Endodermal cell (in vitro differentiated cells): Measurements from ENCODE around the gene CTR9. TPM values are rescaled to one million over a fixed set of nuclear protein-coding genes. Genes with fewer than 3 reads are reported as not detected.

ENCODE experiments used
- DNase-seq: peaks from one replicate; pipeline ENCODE4 v3.0.0-alpha.2; 2017
- H3K27ac ChIP-seq: 2 replicates; pipeline ENCODE4 v1.5.1; 2013; ENCODE audit warnings: mild to moderate bottlenecking, low read depth, low read length, moderate library complexity
- H3K27me3 ChIP-seq: 2 replicates; pipeline ENCODE4 v1.6.1; 2013; ENCODE audit warnings: mild to moderate bottlenecking, low read length, moderate library complexity; ENCODE audit not compliant: insufficient read depth, control insufficient read depth, poor library complexity, severe bottlenecking
- H3K36me3 ChIP-seq: 2 replicates; pipeline ENCODE4 v1.7.0; 2013; ENCODE audit warnings: mild to moderate bottlenecking, low read length, moderate library complexity; ENCODE audit not compliant: control insufficient read depth, insufficient read depth
- H3K4me1 ChIP-seq: one replicate; pipeline ENCODE4 v1.7.0; 2013; ENCODE audit warnings: low read length; ENCODE audit not compliant: control insufficient read depth, insufficient read depth
- H3K4me3 ChIP-seq: 2 replicates; pipeline ENCODE4 v1.5.1; 2013; ENCODE audit warnings: mild to moderate bottlenecking, low read length, moderate library complexity
- H3K9ac ChIP-seq: 2 replicates; pipeline ENCODE4 v1.6.1; 2013; ENCODE audit warnings: mild to moderate bottlenecking, low read length, moderate library complexity; ENCODE audit not compliant: poor library complexity, severe bottlenecking; ENCODE audit errors: extremely low read depth
- H3K9me3 ChIP-seq: 2 replicates; pipeline ENCODE4 v1.6.1; 2013; ENCODE audit warnings: mild to moderate bottlenecking, low read length, moderate library complexity; ENCODE audit not compliant: control insufficient read depth
- H3K27ac Mint-ChIP-seq: 2 replicates; pipeline ENCODE4 v1.8.0; 2020; ENCODE audit warnings: mixed read lengths
- H3K27me3 Mint-ChIP-seq: 2 replicates; pipeline ENCODE4 v1.8.0; 2021; ENCODE audit warnings: mild to moderate bottlenecking, mixed read lengths; ENCODE audit not compliant: insufficient read depth
- H3K36me3 Mint-ChIP-seq: 2 replicates; pipeline ENCODE4 v1.8.0; 2020; ENCODE audit warnings: low read depth, mixed read lengths
- H3K4me1 Mint-ChIP-seq: 2 replicates; pipeline ENCODE4 v1.8.0; 2020; ENCODE audit warnings: mixed read lengths
- H3K4me3 Mint-ChIP-seq: 2 replicates; pipeline ENCODE4 v1.8.0; 2020; ENCODE audit warnings: mild to moderate bottlenecking, moderate library complexity, mixed read lengths
- H3K9me3 Mint-ChIP-seq: 2 replicates; pipeline ENCODE4 v1.8.0; 2020; ENCODE audit warnings: mild to moderate bottlenecking, mixed read lengths
- CTCF ChIP-seq: fragments of 200-600 bp; sonication (generic); conservative IDR thresholded peaks from 2 replicates; pipeline ENCODE4 v1.5.0; 2021; ENCODE audit warnings: antibody characterized with exemption, mild to moderate bottlenecking
- WGBS, 2 experiments: methylation state at CpG; one replicate each; pipeline versions ENCODE4 v1.1.5 to v1.1.7; 2013; ENCODE audit warnings: missing lambda C conversion rate in 2 of 2, mixed read lengths in 1 of 2; ENCODE audit not compliant: insufficient coverage in 1 of 2, insufficient read length in 1 of 2; 5-methylcytosine and 5-hydroxymethylcytosine counted together
- total RNA-seq, 2 donors: library from RNA; stranded (reverse); fragmentation: NEBNext Ultra II Directional in 1 of 2; extraction: Animal tissue kit (Norgen Biotek cat#: 25700) in 1 of 2; gene quantifications; 2 replicates in 1 of 2; 3 replicates in 1 of 2; pipeline ENCODE4 v1.2.1, GENCODE V29; 2021

Gene CTR9
- total RNA-seq, 2 donors from 2014 or later: 32.7 to 37.5 TPM

DNA sequence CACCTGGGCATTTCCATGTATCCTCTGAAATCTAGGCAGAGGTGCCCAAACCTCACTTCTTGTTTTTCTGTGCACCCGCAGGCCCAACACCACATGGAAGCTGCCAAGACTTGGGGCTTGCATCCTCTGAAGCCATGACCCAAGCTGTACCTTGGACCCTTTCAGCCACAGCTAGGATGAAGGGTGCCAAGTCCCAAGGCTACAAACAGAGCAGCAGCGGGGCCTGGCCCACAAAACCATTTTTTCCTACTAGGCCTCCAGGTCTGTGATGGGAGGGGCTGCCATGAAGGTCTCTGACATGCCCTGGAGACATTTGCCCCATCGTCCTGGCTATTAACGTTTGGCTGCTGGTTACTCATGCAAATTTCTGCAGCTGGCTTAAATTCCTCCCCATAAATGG, 78.1 kb downstream of the CTR9 start:
- Histone ChIP-seq H3K4me3 (no peak overlapping the region), H3K4me1 (no peaks in the 10 kb centered on the region), H3K36me3 (no peaks in the 10 kb centered on the region), H3K9ac (no peak overlapping the region), H3K27me3 (peaks cover 29% of the 10 kb centered on the region), H3K27ac (no peak overlapping the region), H3K9me3 (peaks cover 21% of the 10 kb centered on the region)
- Mint-ChIP-seq H3K9me3 (peaks cover 19% of the 10 kb centered on the region), H3K4me1 (no peaks in the 10 kb centered on the region), H3K36me3 (no peaks in the 10 kb centered on the region), H3K4me3 (no peak overlapping the region), H3K27me3 (peaks cover 18% of the 10 kb centered on the region), H3K27ac (no peak overlapping the region)
- TF ChIP-seq CTCF: no peak
- WGBS, 2 experiments: 92 to 93% methylated on average over 4 of the region's 4 CpGs
- no peak for DNase-seq

Other genes with a start within 250 kb of the CTR9 start
- 10 to 100 TPM; 34.7 to 42.2 TPM for gene RNF141, start 210.1 kb upstream of the CTR9 start, total RNA-seq
- not detected for gene LYVE1, start 182.6 kb upstream of the CTR9 start, total RNA-seq
- gene IRAG1, start 57.5 kb upstream of the CTR9 start, total RNA-seq: 1 to 10 TPM; 4.2 to 7.3 TPM
- 1,000 to 10,000 TPM in 1 of 2 donors, 100 to 1,000 TPM in 1; 753 to 1,007 TPM for gene EIF4G2, start 57.7 kb downstream of the CTR9 start, total RNA-seq
- 10 to 100 TPM; 51.6 to 57.8 TPM for gene ZBED5, start 106.8 kb downstream of the CTR9 start, total RNA-seq